Measurements from ENCODE around the gene LSM12. TPM values are rescaled to one million over a fixed set of nuclear protein-coding genes. Genes with fewer than 3 reads are reported as not detected.

The LSM12 gene
- total and polyA plus RNA-seq, 4 donors, result 14.8 to 54.6 (median 35.6) TPM

- 96% methylated on average over 15 of the region's 15 CpGs for WGBS, 2 donors
- H3K36me3 ChIP-seq (ENCODE audit: control insufficient read depth in 4 of 4, insufficient read depth in 4 of 4, low read length in 4 of 4), result peaks cover 0 to 17% (median 11%) of the 10 kb centered on the region in 4 donors
These were observed 3.6 kb downstream of the LSM12 start for GRCh38 chr17:44062871-44063270.

GRCh38 chr17:44061446-44061845 is 5.0 kb downstream of the LSM12 start:
- Histone ChIP-seq H3K27ac (ENCODE audit: low read depth in 1 of 2, low read length in 1 of 2) (no peak overlapping the region), H3K36me3 (ENCODE audit: control insufficient read depth in 4 of 4, insufficient read depth in 4 of 4, low read length in 4 of 4) (peaks cover 0 to 17% (median 12%) of the 10 kb centered on the region in 4 donors), H3K4me3 (no peak overlapping the region), H3K27me3 (ENCODE audit: control insufficient read depth in 3 of 3, insufficient read depth in 3 of 3, low read length in 2 of 3) (no peaks in the 10 kb centered on the region), H3K9ac (ENCODE audit: insufficient read depth in 1 of 2, low read length in 2 of 2) (no peak overlapping the region), H3K9me3 (ENCODE audit: control insufficient read depth in 4 of 4, insufficient read depth in 3 of 4, low read length in 3 of 4) (no peaks in the 10 kb centered on the region), H3K4me1 (ENCODE audit: control insufficient read depth in 5 of 5, insufficient read depth in 5 of 5, low read length in 5 of 5) (peaks cover 0 to 22% (median 3%) of the 10 kb centered on the region in 5 donors)
- no peak for TF ChIP-seq CTCF (IDR thresholded peaks at IDR 0.05; ENCODE audit: control extremely low read depth, extremely low read depth)
- no peak for DNase-seq
- 65 to 88% methylated on average over 1 of the region's 1 CpG for WGBS, 2 donors
- no peak for ATAC-seq (ENCODE audit: insufficient read depth, low FRiP score)

More at GRCh38 chr17:44062871-44063270, 3.6 kb downstream of the LSM12 start:
- H3K4me1 ChIP-seq (ENCODE audit: control insufficient read depth in 5 of 5, insufficient read depth in 5 of 5, low read length in 5 of 5), result peaks cover 0 to 22% (median 7%) of the 10 kb centered on the region in 5 donors
- H3K9me3 ChIP-seq (ENCODE audit: control insufficient read depth in 4 of 4, insufficient read depth in 3 of 4, low read length in 3 of 4), result no peaks in the 10 kb centered on the region
- H3K27ac ChIP-seq (ENCODE audit: low read depth in 1 of 2, low read length in 1 of 2), result no peak overlapping the region
- H3K27me3 ChIP-seq (ENCODE audit: control insufficient read depth in 3 of 3, insufficient read depth in 3 of 3, low read length in 2 of 3), result no peaks in the 10 kb centered on the region
- TF ChIP-seq CTCF (IDR thresholded peaks at IDR 0.05; ENCODE audit: control extremely low read depth, extremely low read depth), result no peak
- no peak overlapping the region for H3K4me3 ChIP-seq
- H3K9ac ChIP-seq (ENCODE audit: insufficient read depth in 1 of 2, low read length in 2 of 2), result no peak overlapping the region
- no peak for ATAC-seq (ENCODE audit: insufficient read depth, low FRiP score)
- no peak for DNase-seq

GRCh38 chr17:44059101-44059892 is 7.2 kb downstream of the LSM12 start:
- no peak for TF ChIP-seq CTCF (IDR thresholded peaks at IDR 0.05; ENCODE audit: control extremely low read depth, extremely low read depth)
- no peak overlapping the region for H3K4me3 ChIP-seq
- H3K9ac ChIP-seq (ENCODE audit: insufficient read depth in 1 of 2, low read length in 2 of 2), result no peak overlapping the region
- no peak for ATAC-seq (ENCODE audit: insufficient read depth, low FRiP score)
- no peaks in the 10 kb centered on the region for H3K9me3 ChIP-seq (ENCODE audit: control insufficient read depth in 4 of 4, insufficient read depth in 3 of 4, low read length in 3 of 4)
- no peak overlapping the region for H3K27ac ChIP-seq (ENCODE audit: low read depth in 1 of 2, low read length in 1 of 2)
- H3K27me3 ChIP-seq (ENCODE audit: control insufficient read depth in 3 of 3, insufficient read depth in 3 of 3, low read length in 2 of 3), result no peaks in the 10 kb centered on the region
- peaks cover 0 to 21% (median 0%) of the 10 kb centered on the region in 5 donors for H3K4me1 ChIP-seq (ENCODE audit: control insufficient read depth in 5 of 5, insufficient read depth in 5 of 5, low read length in 5 of 5)
- DNase-seq, result no peak
- peaks cover 0 to 21% (median 15%) of the 10 kb centered on the region in 4 donors for H3K36me3 ChIP-seq (ENCODE audit: control insufficient read depth in 4 of 4, insufficient read depth in 4 of 4, low read length in 4 of 4)
- WGBS, 2 donors, result 88 to 90% methylated on average over 14 of the region's 14 CpGs

Measured in lung (tissue), 12 donors.